ENCODE data around the gene SLC29A1. TPM values are rescaled to one million over a fixed set of nuclear protein-coding genes. Genes with fewer than 3 reads are reported as not detected.

The SLC29A1 gene
- total RNA-seq, 1 donor from 2014 or later, result 41.7 TPM

DNA sequence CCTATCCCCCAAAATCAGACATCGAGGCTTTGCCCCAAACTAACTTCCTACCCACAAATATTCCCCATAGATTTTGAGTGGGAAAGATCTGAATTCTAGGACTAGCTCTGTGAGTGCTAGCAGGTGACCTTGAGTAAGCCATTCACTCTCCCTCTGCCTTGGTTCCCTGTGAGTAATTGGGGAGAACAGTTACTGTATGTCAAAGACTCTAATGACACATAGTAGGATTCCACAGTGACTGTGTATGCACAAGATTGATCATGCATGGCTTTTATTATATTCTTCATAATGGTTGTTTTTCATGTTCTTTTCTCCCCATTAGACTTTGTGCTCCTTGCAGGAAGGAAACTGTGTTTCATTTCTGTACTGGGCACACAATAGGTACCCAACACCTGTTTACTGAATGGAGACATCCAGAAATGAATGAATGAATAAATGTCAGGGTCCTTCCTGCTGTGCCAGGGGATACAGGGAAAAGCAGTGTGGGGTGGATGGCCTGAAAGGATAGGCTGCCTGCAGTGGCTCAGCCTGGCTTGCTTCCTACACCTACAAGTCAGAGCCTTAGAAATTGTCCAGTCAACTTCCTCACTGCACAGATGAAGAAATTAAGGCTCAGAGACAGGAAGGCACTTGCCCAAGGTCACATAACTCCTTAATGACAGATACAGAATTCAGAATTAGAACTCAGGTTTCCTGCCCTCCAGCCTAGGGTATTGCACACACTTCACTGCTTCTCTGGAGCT, 46.0 kb downstream of the SLC29A1 start:
- no peak for DNase-seq

DNA sequence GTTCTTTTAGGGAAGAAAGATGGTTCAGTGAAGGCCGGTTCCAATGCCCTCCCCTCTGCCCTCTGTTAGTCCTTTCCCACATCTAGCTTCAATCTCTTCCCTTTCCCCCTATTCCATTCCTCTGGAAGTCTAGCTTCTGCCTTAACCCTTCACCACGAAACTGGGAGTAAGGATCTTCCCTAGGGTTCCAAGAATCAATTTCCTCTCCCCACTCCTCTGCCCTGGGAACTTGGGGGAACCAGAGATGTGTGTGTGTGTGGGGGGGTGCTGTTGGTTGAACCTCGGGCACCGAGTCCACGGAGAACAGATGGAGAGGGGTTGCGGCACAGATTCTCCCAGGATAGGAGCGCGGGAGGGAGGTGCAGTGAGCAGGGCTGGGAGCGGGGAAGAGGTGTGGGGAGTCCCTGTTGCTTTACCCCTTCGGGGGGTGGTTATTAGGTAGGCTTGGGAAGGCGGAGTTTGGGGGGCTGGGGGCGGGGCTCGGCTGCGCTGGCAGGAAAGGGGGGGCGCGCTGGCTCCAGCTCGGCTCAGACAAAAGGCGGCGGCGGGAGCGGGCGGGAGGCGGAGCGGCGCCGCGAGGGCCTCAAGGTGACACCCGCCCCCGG, 46.6 kb downstream of the SLC29A1 start, which contains the start of gene TMEM151B:
Gene TMEM151B, plus strand, starts transcription at position 530 of the 605 bp plus-strand sequence. CDS start 293 bp downstream, outside the sequence.
- no peak for DNase-seq

DNA sequence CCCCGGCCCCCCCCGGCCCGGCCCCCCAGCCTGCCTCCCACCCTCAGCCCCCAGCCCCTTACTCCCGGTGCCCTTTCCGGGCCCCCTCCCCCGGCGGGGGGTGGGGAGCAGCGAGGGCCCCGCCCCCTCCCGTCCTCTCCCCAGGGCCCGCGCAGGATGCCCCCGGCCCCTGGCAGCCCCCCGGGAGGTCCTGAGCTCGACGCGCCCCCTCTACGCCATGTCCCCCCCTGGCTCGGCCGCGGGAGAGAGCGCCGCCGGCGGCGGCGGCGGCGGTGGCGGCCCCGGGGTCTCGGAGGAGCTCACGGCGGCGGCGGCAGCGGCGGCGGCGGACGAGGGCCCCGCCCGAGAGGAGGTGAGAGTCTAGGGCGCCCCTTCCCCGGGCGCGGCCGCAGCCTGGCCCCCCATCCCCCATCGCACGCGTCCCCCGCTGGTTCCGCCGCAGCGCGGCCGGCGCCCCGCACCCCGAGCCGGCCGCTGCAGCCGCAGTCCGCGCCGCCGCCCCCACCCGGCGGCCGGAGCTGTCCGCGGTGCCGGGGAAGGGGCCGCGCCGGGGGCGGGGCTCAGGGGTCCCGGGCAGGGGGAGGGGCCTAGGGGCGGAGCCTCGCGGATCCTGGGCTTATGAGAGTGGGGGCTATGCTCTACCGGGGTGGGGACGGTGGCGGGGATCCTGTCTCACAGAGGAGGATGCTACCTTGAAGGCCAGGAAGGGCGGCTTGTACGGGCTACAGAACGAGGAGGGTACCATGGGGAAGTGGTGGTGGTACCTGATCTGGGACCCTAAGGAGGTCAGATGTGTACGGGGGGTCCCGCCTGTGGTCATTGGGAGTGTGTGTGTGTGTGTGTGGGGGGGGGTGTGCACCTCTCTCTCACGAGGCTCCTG, 47.4 kb downstream of the SLC29A1 start:
- no peak for DNase-seq

DNA sequence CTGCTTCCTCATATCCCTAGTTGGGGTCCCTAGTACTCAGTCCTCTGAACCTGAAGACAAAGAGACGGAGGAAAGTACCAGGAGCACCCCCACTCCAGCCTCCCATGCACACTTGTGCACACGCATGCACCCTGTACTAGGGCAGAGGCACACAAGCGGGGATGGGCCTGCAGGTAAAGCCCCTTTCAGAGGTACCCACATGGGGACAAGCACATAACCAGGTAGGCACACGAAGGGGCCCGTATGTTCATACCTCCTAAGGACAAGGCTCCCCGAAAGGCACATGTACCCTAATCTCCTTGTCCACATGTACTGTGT, 48.0 kb downstream of the SLC29A1 start:
- no peak for DNase-seq

DNA sequence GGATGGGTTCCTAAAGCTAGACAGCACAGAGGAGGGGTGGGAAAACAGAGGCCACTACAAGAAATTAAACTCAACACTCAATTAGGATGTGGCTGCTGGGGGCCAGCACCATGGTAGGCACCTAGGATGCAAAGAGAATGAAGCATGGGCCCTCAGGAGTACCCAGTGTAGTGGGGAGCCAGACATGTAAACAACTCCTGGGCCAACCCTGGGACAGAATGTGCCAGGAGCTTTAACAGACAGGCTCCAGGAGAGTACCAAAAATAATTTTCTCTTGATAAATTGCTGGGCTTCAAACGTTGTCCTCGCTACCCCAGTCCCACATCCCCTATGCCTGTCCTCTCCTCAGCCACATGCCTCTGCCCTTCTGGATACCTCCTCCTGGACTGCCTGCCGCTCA, 48.5 kb downstream of the SLC29A1 start:
- DNase-seq, result no peak

DNA sequence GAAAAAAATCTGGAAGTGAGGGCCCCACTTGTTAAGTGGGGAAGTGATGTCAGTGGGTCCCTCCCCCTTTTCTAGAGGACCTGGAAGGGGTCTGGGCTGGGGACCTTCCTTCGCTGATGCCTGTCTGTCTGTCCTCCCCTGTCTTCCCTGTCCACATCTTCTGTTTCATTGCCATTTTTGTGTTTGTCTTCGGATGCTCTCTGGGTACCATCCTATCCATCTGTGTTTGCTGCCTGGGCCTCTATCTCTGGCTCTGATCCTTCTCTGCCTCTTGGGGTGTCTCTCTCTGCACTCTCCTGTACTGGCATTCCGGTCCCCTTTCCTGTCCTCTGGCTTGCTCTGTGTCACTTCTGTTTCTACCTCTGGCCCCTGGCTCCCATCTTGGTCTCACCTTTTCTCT, 49.1 kb downstream of the SLC29A1 start:
- DNase-seq, result no peak

DNA sequence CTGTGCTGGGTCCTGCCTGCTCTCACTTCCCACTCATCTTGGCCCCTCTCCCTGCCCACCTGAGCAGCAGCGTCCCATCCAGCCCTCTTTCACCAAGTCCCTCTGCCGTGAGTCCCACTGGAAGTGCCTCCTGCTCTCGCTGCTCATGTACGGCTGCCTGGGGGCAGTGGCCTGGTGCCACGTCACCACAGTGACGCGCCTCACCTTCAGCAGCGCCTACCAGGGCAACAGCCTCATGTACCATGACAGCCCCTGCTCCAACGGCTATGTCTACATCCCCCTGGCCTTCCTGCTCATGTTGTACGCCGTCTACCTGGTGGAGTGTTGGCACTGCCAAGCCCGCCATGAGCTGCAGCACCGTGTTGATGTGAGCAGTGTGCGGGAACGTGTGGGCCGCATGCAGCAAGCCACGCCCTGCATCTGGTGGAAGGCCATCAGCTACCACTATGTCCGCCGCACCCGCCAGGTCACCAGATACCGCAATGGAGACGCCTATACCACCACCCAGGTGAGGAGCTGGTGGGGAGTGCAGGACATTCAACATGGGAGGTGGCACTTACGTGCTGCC, 49.7 kb downstream of the SLC29A1 start:
- no peak for DNase-seq

DNA sequence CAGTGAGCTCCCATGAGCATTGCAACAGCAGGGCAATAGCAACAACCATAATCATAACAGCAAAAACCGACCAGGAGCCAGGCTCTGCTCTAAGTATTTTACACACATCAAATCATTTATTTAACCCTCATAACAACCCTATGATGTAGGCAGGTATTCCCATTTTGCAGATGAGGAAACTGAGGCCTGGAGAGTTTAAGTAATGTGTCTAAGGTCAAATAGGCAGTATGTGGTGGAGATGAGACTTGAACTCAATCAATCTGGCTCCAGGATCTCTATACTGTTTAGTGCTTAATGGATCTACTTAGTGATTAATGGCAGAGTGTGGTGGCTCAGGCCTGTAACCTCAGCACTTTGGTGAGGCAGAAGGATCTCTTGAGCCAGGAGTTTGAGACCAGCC, 50.2 kb downstream of the SLC29A1 start:
- no peak for DNase-seq

DNA sequence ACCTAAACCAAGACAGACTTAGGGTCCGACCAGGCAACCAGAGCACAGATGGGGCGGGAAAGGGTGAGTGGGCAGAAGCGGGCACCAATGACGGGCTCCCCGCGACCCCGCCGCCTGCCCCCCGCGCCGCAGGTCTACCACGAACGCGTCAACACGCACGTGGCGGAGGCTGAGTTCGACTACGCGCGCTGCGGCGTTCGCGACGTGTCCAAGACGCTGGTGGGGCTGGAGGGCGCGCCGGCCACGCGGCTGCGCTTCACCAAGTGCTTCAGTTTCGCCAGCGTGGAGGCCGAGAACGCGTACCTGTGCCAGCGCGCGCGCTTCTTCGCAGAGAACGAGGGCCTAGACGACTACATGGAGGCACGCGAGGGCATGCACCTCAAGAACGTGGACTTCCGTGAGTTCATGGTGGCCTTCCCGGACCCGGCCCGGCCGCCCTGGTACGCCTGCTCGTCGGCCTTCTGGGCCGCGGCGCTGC, 51.9 kb downstream of the SLC29A1 start:
- DNase-seq, result no peak

DNA sequence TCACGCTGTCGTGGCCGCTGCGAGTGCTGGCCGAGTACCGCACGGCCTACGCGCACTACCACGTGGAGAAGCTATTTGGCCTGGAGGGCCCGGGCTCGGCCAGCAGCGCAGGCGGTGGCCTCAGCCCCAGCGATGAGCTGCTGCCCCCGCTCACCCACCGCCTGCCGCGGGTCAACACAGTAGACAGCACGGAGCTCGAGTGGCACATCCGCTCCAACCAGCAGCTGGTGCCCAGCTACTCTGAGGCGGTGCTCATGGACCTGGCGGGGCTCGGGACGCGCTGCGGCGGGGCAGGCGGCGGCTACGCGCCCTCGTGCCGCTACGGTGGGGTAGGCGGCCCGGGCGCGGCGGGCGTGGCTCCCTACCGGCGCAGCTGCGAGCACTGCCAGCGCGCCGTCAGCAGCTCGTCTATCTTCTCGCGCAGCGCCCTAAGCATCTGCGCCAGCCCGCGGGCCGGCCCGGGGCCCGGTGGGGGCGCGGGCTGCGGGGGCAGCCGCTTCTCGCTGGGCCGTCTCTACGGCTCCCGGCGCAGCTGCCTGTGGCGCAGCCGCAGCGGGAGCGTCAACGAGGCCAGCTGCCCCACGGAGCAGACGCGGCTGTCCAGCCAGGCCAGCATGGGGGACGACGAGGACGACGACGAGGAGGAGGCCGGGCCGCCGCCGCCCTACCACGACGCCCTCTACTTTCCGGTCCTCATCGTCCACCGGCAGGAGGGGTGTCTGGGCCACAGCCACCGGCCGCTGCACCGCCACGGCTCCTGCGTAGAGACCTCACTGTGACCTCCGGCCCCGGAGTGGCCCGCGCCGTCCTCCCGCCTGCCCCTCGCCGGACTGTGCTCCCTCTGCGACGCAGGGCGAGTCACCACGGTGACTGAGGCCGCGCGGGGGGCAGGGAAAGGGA, 52.6 kb downstream of the SLC29A1 start:
- no peak for DNase-seq

DNA sequence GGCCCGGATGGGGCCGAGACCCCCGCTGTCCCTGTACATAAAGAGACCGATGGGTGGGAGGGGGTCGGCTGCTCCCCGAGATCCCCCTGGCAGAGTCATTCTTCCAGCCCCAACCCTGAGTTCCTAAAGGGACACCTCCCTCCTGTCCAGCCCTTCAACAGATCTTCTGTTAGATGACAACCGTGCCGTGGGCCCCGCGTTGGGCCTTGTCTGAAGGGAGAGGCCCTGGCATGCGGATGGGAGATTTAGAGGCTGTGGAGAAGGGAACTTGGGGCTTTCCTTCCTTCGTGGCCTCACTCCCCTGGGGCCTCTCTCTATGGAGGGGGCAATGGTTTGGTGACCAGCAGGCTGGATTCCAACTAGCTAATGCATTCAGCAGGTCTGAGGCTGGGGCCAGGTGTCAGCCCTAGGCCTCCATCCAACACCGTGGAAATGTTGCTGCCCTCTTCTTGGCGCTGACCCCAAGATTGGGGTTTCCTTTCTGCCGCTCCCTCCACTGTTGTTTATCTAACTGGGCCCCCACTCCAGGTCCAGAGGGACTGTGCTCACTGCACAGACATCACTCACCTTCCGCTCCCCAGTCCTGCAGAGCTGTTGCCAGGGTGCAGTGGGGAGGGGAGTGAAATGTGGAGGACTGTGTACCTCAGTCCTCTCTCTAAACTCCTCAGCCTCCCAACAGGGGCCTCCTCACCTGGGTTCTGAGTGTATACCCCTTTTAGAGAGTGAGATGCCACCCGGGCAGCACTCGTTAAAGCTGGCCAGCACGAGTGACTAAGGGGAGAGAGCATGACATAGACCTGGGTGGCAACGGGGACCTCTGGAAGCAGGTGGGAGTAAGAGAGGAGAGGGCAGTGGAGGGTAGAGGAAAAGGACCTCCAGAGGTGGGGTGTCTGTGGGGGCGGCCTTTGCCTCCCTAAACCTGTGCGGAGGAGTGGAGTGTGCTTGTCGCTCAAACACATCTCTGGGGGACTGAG, 53.6 kb downstream of the SLC29A1 start:
- no peak for DNase-seq

DNA sequence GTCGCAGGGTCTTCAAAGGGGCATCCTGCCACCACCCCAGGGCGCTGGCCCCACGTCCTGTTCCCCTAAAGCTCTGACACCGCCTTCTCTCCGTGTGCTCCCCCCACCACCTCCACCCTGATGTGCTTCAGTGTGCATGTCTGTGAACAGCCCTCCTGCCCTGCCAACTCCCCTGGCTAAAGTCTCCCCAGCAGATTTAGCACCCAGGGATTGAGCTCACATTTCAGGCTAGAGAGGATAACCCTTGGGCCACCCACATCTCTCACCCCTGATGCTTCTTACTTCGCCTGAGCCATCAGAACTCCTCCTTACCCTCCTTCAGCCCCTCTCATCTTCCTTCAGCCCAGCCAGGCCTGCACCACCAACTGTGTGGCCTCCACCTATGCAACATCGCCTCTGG, 54.4 kb downstream of the SLC29A1 start:
- DNase-seq, result no peak

DNA sequence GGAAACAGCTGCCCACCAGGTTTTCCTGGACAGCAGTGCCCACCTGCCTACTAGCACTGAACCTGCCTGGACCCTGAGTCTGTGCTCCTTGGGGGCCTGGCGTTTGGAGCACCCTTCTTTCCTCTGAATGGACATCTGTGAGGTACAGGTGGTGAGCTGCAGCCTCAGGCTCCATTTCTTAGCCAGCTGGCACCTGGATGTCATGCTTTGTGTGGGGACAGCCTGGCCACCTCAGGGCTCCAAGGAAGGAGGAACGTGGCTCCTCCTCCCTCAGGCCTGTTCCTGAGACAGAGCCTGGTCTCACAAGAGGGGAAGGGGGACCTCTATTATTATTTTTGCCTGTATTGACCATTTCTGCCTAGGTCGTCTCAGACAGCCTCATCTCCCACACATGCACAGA, 54.9 kb downstream of the SLC29A1 start:
- DNase-seq, result no peak

DNA sequence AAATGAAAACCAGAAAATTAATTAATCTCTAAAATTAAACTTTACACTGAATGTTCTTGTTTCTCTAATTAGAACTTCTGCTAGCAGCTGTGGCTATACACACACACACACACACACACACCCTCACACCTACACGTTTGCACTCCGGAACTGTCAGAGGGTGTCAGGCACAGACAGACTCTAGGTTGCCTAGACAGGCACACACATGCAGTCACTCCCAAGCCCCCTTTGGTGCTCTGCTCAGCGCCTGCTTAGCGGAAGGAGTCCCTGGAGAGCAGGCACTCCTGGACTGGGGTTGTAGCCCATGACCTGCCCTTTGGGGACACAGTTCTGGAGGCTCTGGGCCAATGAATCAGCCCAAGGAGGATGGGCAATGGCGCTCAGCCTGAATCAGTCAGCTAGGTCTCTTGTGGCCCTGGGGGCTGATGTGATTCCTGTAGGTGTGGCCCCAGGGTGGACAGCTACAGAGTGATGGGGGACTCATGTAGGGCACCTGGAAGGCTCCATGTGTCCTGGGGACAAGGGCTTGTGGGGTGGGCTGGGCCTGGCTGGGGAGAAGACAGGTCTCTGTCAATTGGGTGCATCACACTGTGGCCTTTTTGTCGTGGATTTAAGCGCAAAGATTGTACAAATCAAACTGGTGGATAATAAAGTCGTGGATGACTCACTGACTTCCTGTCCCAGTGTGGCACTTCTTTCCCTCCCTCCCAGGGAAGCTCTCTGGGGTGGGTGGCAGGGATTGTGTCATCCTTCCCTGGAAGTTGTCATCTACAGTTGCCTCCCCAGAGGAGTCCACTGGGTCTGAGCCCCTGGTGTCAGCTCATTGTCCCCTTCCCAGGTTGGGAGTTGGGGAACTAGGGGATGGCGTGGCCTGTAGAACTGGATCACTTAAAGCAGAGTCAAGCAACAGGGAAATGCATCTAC, 55.6 kb downstream of the SLC29A1 start:
- DNase-seq, result no peak

Other genes with a start within 250 kb of the SLC29A1 start
- gene MRPL14, start 96.1 kb upstream of the SLC29A1 start, total RNA-seq, result 48.1 and 75.4 TPM in 2 replicates
- gene TMEM63B, start 96.0 kb upstream of the SLC29A1 start, total RNA-seq, result 33.0 and 36.3 TPM in 2 replicates
- 0.28 and 2.2 TPM in 2 replicates for gene CAPN11, start 64.8 kb upstream of the SLC29A1 start, total RNA-seq
- gene MYMX, start 6.7 kb upstream of the SLC29A1 start, total RNA-seq, result 0.23 TPM in 1 of 2 replicates, not detected in the other
- 558 and 784 TPM in 2 replicates for gene HSP90AB1, start 23.5 kb downstream of the SLC29A1 start, total RNA-seq
- gene SLC35B2, start 33.9 kb downstream of the SLC29A1 start, total RNA-seq, result 43.1 and 52.7 TPM in 2 replicates
- 13.4 and 41.7 TPM in 2 replicates for gene NFKBIE, start 42.0 kb downstream of the SLC29A1 start, total RNA-seq
- gene TMEM151B, start 46.9 kb downstream of the SLC29A1 start, total RNA-seq, result not detected in 2 replicates
- 17.5 and 23.6 TPM in 2 replicates for gene AARS2, start 89.8 kb downstream of the SLC29A1 start, total RNA-seq
- not detected in 2 replicates for gene SPATS1, start 119.1 kb downstream of the SLC29A1 start, total RNA-seq
- gene CDC5L, start 164.1 kb downstream of the SLC29A1 start, total RNA-seq, result 26.2 and 31.1 TPM in 2 replicates